Frontal cortex (tissue), 4 donors: ENCODE data around the gene GALNT6. TPM values are rescaled to one million over a fixed set of nuclear protein-coding genes. Genes with fewer than 3 reads are reported as not detected.
A peak's percentile ranks its signal among the peaks of the same experiment; 100 is the strongest.
"Not testable (repeated sequence)": the region's sequence is repeated elsewhere in the genome, so short reads cannot be mapped to it uniquely, and the experiment has no call there.

Experiments used
- DNase-seq, 2 donors: peaks; one replicate each; pipeline ENCODE4 v3.0.0; 2012; ENCODE audit warnings: low spot score in 2 of 2
- FAIRE-seq: peaks from 2 replicates; lab custom pipeline; 2012; peaks lifted over from hg19 to GRCh38; lab: Jason Lieb, UNC
- total RNA-seq: library from RNA; depleted of rRNA; stranded (reverse); fragments of >200 nt; gene quantifications from one replicate; pipeline ENCODE4 v1.2.3, GENCODE V29; 2014
- donor health status: control.
- donor health status: control.
- donor health status: control.

Gene GALNT6
- total RNA-seq, 1 donor from 2014 or later: under 0.01 TPM

DNA sequence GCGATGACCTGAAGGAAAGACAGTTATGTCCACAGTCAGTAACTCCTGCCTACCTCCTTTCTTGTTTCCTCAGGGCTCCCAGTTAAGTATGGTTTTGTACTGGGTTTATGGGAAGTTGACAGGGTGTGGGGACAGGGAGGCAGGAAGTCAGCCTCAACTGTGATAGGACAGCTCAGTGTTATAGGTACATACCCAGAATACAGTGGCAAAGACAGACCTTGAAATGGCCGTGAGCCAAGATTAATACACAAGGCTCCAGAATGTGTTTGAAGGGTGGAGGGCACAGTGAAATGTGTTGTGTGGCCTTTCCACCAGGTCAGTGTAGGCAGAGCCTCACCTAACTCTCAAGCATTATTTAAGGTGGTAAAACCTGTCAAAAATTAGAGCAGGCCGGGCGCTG lies 62.6 kb downstream of the GALNT6 start:
- DNase-seq (no peak), FAIRE-seq (no peak)

DNA sequence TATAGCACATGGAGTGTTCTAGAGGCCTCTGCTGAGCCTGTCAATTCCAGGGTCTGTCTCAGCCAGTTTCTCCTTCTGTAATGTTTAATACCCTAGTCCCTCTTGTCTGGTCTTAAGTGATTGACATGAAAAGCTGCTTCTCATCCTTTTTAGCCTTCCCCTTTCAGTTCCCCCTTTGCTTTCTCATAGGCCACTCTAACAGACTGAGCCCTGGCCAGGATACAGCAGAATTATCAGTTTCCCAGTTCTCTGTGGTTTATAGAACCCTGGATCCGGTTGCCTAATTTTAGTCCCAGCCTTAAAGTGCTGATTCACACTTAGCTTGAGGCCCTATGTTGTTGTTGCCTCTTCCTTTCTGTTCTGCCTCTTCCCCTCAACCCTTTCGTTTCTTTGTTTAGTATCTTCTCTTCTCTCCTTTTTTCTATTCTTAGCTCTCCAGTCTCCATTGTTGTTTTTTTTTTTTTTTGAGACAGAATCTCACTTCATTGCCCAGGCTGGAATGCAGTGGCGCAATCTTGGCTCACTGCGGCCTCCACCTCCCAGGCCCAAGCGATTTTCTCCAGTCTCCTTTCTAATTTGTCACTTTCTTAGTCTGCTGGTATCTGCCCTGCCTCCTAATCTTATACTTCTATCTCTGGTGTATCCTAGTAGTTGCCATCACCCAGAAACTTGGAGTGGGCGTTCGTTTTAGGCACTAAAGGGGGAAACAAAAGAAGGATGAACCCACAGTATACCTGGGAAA lies 64.3 kb downstream of the GALNT6 start:
- FAIRE-seq (no peak), DNase-seq (peak; percentile 28 to 30)

DNA sequence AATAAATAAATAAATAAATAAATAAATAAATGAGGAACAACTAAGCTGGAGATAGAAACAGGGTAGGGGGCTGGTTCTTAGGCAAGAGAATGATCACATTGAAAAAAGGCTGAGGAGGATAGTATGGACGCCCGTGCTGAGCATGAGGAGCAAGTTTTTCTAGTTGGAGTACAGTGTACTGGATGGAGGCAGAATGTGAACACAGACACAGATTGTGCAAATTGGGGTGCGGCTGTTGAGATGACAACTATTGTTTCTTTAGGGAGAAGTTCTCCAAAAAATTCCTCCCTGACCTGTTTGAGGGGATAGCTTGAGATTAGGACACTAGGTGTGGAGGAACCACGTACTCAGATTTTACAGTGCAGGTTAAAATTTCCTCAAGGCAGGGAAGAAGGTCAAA lies 66.3 kb downstream of the GALNT6 start:
- DNase-seq (no peak), FAIRE-seq (no peak)

DNA sequence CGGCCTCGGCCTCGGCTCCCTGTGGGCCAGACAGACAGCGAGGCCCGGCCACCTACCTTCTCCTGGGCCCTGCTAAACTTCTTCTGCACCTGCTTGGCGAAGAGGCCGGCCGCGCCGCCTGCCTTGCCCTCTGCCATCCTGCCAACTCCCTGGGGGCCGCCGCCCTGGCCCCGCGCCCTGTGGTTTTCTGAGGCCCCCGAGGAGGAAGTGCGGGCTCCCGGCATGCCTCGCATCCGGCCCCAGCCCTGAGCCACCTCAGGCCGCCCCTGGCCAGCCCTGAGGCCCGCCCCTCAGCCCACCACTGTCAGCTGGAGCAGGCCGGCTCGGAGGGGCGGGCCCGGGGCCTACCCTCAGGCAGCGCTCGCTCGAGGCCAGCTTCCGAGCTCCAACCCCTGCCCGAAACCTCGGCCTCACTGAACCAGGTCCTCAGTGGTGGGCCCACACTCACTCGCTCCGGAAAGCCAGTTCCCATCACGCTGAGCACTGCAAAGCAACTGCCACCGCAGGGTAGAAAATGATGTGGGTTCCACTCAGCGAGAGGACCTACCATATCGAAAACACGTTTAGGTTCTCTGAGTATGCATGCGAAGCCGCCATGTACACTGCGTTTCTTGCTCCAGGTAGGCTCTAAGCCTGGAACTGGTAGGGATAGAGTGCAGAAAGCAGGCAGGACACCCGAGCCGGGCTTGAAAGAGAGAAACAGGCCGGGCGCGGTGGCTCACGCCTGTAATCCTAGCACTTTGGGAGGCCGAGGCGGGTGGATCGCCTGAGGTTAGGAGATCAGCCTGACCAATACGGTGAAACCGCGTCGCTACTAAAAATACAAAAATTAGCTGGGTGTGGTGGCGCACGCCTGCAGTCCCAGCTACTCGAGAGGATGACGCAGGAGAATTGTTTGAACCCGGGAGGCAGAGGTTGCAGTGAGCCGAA lies 67.0 kb downstream of the GALNT6 start, which contains the start of gene BIN2:
Gene BIN2, minus strand, starts transcription at position 209 of the 930 bp plus-strand sequence. Its CDS starts 72 bp downstream, at position 137.
- peak in 1 of 2 donors; percentile 27 for DNase-seq
- no peak for FAIRE-seq

DNA sequence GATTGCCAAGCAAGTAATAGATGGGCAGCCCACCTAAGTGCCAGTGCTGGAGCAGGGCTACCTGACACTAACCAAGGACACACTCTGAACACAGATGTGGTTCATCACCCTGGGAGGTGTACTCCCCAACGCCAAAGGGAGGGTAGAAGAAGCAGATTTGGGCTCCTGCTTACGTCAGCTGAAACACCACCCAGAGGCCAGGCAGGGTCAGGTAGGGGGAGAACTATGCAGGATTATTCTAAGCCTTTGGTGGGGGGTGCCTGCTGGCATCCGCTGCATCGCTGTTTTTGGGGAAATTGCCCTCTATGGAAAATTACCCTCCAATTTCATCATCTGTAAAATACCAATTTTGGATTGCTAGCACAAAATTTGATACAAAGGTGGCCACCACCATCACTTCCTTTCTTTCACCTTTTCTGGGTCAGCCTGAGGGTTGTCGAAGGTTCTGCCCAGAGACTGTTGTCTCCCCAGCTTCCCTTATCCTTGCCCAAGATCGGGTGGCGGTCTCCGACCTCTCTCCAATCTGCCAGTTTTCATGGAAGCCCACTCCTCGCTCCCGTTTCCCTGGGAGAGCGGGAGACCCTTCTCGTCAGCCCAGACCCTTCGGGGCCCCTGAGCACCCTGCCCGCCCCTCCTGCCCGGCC lies 67.8 kb downstream of the GALNT6 start:
- DNase-seq (no peak), FAIRE-seq (no peak)

DNA sequence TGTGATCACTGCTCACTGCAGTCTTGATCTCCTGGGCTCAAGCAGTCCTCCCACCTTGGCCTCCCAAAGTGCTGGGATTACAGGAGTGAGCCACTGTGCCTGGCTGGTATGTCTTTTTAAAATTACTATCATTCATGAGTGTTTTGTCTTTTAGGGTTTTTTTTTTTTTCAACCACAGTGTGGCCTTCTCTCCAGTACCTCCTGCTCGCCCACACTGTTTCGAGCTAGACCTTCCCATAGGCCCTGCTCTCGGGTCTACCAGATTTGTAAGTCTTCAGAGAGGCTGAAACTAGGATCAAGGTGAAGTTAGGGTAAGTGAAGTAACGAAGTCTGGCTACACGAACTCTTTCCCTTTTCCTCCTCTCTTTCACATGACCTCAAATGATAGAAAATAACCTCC lies 68.8 kb downstream of the GALNT6 start:
- DNase-seq: no peak
- no peak for FAIRE-seq

DNA sequence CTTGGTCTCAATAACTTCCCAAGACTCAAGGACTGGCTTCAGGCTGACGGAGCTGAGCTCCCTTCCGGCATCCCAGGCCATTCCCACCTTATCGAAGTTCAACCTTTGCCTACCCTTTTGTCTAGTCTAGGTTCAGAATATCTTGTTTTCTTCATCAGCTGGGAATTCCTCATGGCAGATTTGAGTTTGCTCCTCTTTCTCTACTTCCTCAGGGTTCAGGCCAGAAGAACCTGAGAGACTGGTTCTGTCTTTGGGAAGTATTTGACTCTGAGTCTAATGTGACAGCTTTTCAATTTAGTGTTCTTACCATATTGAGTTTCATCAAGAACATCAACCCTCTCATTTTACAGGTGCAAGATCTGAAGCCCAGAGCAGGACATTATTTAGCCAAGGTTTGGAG lies 69.3 kb downstream of the GALNT6 start:
- DNase-seq (no peak), FAIRE-seq (no peak)

DNA sequence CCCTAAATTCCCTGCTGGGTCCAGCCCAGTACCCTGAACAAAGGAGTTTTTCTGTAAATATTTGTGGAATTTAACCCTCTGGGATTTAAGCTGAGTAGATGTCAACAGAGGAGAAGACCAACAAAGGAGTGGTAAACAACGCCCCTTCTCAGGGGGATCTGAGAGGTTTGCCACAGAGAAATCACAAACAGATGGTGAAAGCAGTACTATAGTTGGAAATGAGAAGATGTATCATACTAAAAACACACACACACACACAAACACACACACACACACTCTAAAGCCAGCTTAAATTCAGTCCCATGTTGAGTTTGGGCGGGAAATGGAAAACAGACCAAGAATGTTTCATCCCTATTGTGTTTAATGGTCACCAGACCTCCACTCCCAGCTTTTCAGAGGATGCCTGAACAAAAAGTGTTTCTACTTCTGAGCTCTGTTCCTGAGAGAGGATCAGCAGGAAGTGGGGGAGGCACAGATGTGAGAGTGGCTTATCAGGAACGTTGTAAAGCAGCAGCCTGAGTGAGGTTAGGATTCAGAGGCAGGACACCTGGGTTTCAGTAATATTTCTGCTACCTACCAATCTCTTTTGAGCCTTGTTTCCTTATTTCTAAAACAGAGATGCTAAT lies 70.4 kb downstream of the GALNT6 start:
- DNase-seq (no peak), FAIRE-seq (no peak)

DNA sequence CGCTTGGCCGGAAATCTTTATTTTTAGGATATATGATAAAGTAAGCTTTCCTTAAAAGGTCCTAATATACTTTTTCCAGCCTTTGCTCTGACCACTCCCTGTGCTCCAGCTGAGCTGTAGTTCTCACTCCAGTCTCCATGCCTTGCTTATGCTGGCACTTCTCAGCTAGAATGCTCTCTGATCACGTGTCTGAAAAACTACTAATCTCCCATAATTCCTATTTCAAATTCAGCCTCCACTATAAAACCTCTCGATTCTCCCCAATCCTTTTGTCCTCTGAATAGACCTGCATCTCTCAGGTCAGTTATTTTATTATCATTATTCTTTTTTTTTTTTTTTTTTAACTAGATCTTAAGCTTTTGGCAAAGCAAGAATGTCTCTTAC lies 70.9 kb downstream of the GALNT6 start:
- FAIRE-seq (no peak), DNase-seq (no peak)

DNA sequence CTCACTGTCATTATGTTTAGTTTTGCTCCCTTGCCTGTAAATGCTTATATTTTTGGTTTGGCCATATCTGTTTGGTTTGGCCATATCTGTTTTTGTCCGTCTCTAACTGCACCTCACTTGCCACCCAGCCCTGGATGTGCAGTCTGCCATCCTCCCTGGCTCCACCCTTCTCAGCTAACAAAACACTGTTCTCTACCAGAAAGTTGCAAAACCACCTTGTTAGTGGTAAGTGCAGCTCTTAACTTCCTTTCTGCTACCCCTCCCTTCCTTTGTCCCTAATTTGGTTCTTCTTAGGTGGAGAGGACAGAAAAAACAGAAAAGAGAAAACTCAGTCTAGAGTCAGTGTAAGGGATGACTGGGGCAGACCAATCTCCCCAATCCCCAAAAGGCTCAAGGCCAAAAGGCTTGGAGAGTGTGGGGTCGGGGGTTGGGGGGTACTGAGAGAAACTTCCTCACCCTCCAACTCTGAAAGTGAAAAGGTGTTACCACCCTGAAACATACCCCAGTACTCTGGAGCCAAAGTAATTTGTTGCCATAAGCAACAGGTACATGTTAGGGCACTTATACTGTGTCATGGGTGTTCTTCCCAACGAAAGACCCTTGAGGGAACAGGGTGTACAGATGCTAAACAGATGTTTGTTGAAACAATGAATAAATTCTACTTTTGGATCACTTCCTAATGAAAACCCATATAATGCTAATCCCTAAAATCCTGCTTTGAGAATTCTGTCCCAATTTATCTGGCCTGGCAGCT lies 72.2 kb downstream of the GALNT6 start:
- FAIRE-seq (no peak), DNase-seq (no peak)

DNA sequence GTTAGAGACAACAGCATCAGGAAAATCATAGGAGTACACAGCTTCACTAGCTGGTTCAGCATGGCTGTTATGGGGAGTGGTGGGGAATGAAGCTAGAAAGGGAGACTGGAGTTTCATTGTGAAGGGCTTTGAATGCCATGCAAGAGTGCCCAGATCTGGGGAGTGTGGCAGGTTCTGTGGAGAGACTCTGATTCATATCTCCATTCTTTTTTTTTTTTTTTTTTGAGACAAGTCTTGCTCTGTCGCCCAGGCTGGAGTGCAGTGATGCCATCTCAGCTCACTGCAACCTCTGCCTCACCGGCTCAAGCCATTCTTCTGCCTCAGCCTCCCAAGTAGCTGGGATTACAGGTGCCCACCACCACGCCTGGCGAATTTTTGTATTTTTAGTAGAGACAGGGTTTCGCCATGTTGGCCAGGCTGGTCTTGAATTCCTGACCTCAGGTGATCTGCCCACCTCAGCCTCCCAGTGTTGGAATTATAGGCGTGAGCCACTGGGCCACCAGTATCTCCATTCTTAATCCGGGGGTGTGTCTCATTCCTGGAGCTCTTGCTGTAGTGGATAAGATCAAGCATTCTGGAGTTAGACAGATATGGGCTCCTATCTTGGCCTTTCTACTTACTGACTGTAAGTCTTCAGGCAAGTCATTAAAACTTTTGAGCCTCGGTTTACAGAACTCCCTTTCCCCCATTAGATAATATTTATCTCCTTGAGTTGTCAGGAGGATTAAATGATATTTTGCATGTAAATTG lies 73.0 kb downstream of the GALNT6 start:
- not testable (repeated sequence) for FAIRE-seq, DNase-seq

DNA sequence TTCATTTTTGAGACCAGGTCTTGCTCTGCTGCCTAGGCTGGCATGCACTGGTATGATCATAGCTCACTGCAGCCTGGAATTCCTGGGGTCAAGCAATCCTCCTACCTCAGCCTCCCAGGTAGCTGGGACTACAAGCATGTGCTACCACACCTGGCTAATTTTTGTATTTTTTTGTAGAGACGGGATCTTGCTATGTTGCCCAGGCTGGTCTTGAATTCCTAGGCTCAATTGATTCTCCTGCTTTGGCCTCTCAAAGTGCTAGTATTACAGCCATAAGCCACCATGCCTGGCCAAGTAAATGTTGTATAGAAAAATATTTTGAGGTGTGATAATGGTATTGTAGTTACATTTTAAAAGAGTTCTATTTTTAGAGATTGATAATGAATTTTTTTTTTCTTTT lies 79.8 kb downstream of the GALNT6 start:
- FAIRE-seq: no peak
- no peak for DNase-seq

DNA sequence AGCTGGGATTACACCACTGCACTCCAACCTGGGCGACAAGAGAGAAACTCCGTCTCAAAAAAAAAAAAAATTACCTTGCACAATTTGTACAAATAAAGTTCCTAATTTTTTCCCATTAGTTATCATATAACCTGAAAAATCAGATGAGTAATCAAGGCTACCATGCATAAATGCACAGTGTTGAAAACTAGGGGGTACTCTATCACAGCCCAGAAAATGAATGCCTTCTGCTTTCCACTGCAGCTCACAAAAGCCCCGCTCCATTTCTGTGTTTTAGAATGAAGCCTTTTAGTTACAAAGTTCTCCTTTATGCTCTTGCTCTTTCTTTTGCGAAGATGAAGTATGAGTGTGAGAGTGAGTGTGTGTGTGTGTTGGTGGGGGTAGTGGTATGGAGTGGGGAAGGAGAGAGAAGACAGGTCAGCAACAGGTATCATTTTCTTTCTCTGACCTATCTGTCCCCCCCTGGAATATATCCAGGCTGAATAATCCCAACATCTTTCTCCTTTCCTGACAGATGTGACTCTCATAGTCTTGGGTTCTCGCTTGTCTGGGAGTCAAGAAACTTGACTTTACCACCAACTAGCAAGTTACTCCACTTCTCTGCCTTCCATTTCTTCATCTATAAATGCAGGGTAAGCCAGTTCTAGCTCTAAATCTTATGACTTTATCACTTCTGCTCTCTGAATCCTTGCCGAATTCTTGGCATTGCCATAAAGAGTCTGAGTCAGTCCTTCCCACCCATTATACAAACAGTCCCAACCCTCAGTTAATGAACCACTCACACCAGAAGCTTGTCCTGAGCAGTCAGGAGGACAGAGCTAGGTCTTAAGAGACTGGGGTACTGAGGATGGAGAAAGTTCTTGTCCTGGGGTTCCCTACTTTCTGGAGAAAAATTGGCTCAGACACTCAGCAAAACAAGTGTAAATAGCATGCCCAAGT lies 83.3 kb downstream of the GALNT6 start:
- FAIRE-seq (no peak), DNase-seq (no peak)

DNA sequence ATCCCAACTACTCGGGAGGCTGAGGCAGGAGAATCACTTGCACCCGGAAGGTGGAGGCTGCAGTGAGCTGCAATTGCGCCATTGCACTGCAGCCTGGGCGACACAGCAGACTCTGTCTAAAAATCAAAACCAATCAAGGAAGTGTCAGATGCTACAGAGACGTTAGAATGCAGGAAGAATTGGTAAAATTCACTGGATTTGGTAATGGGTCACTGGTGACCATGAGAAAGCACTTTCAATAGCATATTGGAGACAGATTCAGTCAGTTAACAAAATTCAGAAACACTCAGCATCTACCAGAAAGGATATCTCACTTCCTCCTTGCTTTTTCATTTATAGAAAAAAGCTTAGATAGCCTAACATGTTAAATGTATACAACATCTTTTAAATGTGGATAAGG lies 84.7 kb downstream of the GALNT6 start:
- FAIRE-seq: no peak

More for the DNA sequence above, 84.7 kb downstream of the GALNT6 start:
- DNase-seq: no peak
